GM23338 (cell line): Measurements from ENCODE around the gene BMP8A. TPM values are rescaled to one million over a fixed set of nuclear protein-coding genes. Genes with fewer than 3 reads are reported as not detected.

Experiments
- ATAC-seq: fragments of 200-7000 bp; cut with Tn5 transposase; 3 replicates; pipeline ENCODE4 v1.9.1; 2020
- DNase-seq: peaks from one replicate; pipeline ENCODE4 v3.0.0-alpha.2; 2015; ENCODE audit warnings: low spot score
- H2AFZ ChIP-seq: fragments of 200-600 bp; sonication (generic); 2 replicates; pipeline ENCODE4 v1.8.0; 2016; ENCODE audit warnings: antibody characterized with exemption, mild to moderate bottlenecking, moderate library complexity
- H3F3A ChIP-seq: fragments of 200-600 bp; sonication (generic); replicated peaks from 2 replicates; pipeline ENCODE4 v1.8.0; 2017; ENCODE audit warnings: antibody characterized with exemption, mixed run types, low read depth
- H3K27ac ChIP-seq: fragments of 200-600 bp; sonication (generic); 2 replicates; pipeline ENCODE4 v1.6.1; 2016; ENCODE audit warnings: low read depth
- H3K27me3 ChIP-seq: fragments of 200-600 bp; sonication (generic); 2 replicates; pipeline ENCODE4 v1.8.0; 2016; ENCODE audit warnings: mild to moderate bottlenecking, mixed run types, moderate library complexity; ENCODE audit not compliant: insufficient read depth
- H3K36me3 ChIP-seq: fragments of 200-600 bp; sonication (generic); 2 replicates; pipeline ENCODE4 v1.8.0; 2016; ENCODE audit warnings: mild to moderate bottlenecking; ENCODE audit not compliant: insufficient read depth
- H3K4me1 ChIP-seq: fragments of 200-600 bp; sonication (generic); 2 replicates; pipeline ENCODE4 v1.8.0; 2016; ENCODE audit warnings: mild to moderate bottlenecking, moderate library complexity; ENCODE audit not compliant: insufficient read depth
- H3K4me2 ChIP-seq: fragments of 200-600 bp; sonication (generic); 2 replicates; pipeline ENCODE4 v1.7.1; 2017; ENCODE audit warnings: mixed run types
- H3K4me3 ChIP-seq: fragments of 200-600 bp; sonication (generic); 2 replicates; pipeline ENCODE4 v1.6.1; 2016; ENCODE audit warnings: mixed run types
- H3K79me2 ChIP-seq: fragments of 200-600 bp; sonication (generic); replicated peaks from 2 replicates; pipeline ENCODE4 v1.8.0; 2017; ENCODE audit warnings: mild to moderate bottlenecking; ENCODE audit not compliant: insufficient read depth
- H3K9me2 ChIP-seq: fragments of 200-600 bp; sonication (generic); 2 replicates; pipeline ENCODE4 v1.8.0; 2017; ENCODE audit not compliant: insufficient read depth
- H4K20me1 ChIP-seq: fragments of 200-600 bp; sonication (generic); replicated peaks from 2 replicates; pipeline ENCODE4 v1.8.0; 2017; ENCODE audit warnings: mild to moderate bottlenecking; ENCODE audit not compliant: insufficient read depth
- H3K27ac Mint-ChIP-seq: 2 replicates; pipeline ENCODE4 v1.8.0; 2020; ENCODE audit warnings: inconsistent platforms, mild to moderate bottlenecking, moderate library complexity, mixed read lengths
- H3K27me3 Mint-ChIP-seq: 3 replicates; pipeline ENCODE4 v1.8.0; 2022; ENCODE audit warnings: low read depth, mild to moderate bottlenecking, moderate library complexity, mixed read lengths, inconsistent platforms; ENCODE audit not compliant: insufficient read depth, poor library complexity
- H3K36me3 Mint-ChIP-seq: 3 replicates; pipeline ENCODE4 v1.8.0; 2021; ENCODE audit warnings: low read depth, mild to moderate bottlenecking, inconsistent platforms, moderate library complexity, mixed read lengths
- H3K4me1 Mint-ChIP-seq: 3 replicates; pipeline ENCODE4 v1.8.0; 2020; ENCODE audit warnings: mild to moderate bottlenecking, inconsistent platforms, mixed read lengths
- H3K4me3 Mint-ChIP-seq: 3 replicates; pipeline ENCODE4 v1.8.0; 2021; ENCODE audit warnings: moderate library complexity, mild to moderate bottlenecking, inconsistent platforms, mixed read lengths
- H3K9me3 Mint-ChIP-seq: 3 replicates; pipeline ENCODE4 v1.8.0; 2020; ENCODE audit warnings: moderate library complexity, mild to moderate bottlenecking, inconsistent platforms, mixed read lengths
- CREB1 ChIP-seq: fragments of 250-450 bp; sonication (Bioruptor Pico); IDR thresholded peaks from 2 replicates; pipeline ENCODE4 v1.5.0; 2020; ENCODE audit warnings: low read depth, mild to moderate bottlenecking, moderate library complexity
- EZH2phosphoT487 ChIP-seq: fragments of 200-600 bp; sonication (generic); IDR thresholded peaks from one replicate; pipeline ENCODE4 v1.8.1; 2018; ENCODE audit warnings: antibody characterized with exemption; ENCODE audit not compliant: unreplicated experiment
- JUNB ChIP-seq: IDR thresholded peaks from one replicate; pipeline ENCODE4 v1.6.1; 2016; ENCODE audit warnings: antibody characterized with exemption; ENCODE audit not compliant: unreplicated experiment
- NANOG ChIP-seq: IDR thresholded peaks from 2 replicates; pipeline ENCODE4 v1.6.1; 2016; ENCODE audit warnings: antibody characterized with exemption, borderline replicate concordance
- POLR2AphosphoS5 ChIP-seq: IDR thresholded peaks from 2 replicates; pipeline ENCODE4 v1.6.1; 2016; ENCODE audit warnings: antibody characterized with exemption, low read depth
- ZNF114 ChIP-seq: fragments of 250-450 bp; sonication (Bioruptor Pico); IDR thresholded peaks from 2 replicates; pipeline ENCODE4 v1.5.0; 2020; ENCODE audit warnings: mild to moderate bottlenecking, moderate library complexity
- ZNF331 ChIP-seq: fragments of 250-450 bp; sonication (Bioruptor Pico); IDR thresholded peaks from 2 replicates; pipeline ENCODE4 v1.5.0; 2020; ENCODE audit warnings: low read depth, mild to moderate bottlenecking, moderate library complexity
- polyA plus RNA-seq: library from polyadenylated mRNA; unstranded; fragments of >200 nt; fragmentation: Nextera tagmentation; extraction: Ambion mirVana; gene quantifications from 2 replicates; pipeline ENCODE4 v1.2.1, GENCODE V29; 2016
- total RNA-seq: library from RNA; depleted of rRNA; stranded (reverse); fragments of >200 nt; shearing (Covaris generic); gene quantifications from 2 replicates; pipeline ENCODE4 v1.2.3, GENCODE V29; 2014
- TF ChIP-seq, protein P1 (sequence below): fragments of 250-450 bp; sonication (Bioruptor Pico); IDR thresholded peaks from 2 replicates; pipeline ENCODE4 v1.5.0; 2020; ENCODE audit warnings: mild to moderate bottlenecking, moderate library complexity
- TF ChIP-seq, protein P2 (sequence below), 2 experiments: fragments of 200-600 bp in 1 of 2; sonication (generic) in 1 of 2; conservative IDR thresholded peaks; 2 replicates each; pipeline versions ENCODE4 v1.5.1 to v1.6.1; 2016 to 2017; ENCODE audit warnings: antibody characterized with exemption in 2 of 2, low read depth in 2 of 2, mild to moderate bottlenecking in 2 of 2, moderate library complexity in 1 of 2
- TF ChIP-seq, protein P3 (sequence below): IDR thresholded peaks from one replicate; pipeline ENCODE4 v1.6.1; 2018; ENCODE audit warnings: antibody characterized with exemption; ENCODE audit not compliant: unreplicated experiment

Gene BMP8A
- total and polyA plus RNA-seq, 2 experiments from 2014 or later, result 0.34 to 0.63 TPM

DNA sequence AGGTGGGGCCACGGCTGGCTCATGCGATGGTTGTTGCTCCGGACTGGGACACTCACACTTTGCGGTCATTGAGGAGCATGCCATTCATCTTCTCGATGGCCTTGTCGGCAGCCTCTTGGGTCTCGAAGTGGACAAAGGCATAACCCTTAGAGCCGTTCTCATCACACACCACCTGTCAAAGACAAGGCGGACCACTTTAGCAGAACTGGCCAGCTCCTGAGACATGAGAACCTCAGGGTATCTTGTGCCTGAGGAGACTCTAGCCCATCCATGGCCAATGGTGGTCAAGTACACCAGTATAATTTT is 79.7 kb downstream of the BMP8A start:
- peaks cover 24% of the 10 kb centered on the region for H3F3A ChIP-seq
- no peak overlapping the region for H3K4me3 Mint-ChIP-seq
- H3K36me3 Mint-ChIP-seq, result peaks cover 95% of the 10 kb centered on the region
- H3K27ac Mint-ChIP-seq, result no peak overlapping the region
- no peaks in the 10 kb centered on the region for H3K9me3 Mint-ChIP-seq
- no peaks in the 10 kb centered on the region for H3K9me2 ChIP-seq
- H3K4me1 Mint-ChIP-seq, result peaks cover 22% of the 10 kb centered on the region
- peaks cover 71% of the 10 kb centered on the region for H3K36me3 ChIP-seq
- H2AFZ ChIP-seq, result no peak overlapping the region
- peaks cover 83% of the 10 kb centered on the region for H3K79me2 ChIP-seq
- TF ChIP-seq, protein P1, sequence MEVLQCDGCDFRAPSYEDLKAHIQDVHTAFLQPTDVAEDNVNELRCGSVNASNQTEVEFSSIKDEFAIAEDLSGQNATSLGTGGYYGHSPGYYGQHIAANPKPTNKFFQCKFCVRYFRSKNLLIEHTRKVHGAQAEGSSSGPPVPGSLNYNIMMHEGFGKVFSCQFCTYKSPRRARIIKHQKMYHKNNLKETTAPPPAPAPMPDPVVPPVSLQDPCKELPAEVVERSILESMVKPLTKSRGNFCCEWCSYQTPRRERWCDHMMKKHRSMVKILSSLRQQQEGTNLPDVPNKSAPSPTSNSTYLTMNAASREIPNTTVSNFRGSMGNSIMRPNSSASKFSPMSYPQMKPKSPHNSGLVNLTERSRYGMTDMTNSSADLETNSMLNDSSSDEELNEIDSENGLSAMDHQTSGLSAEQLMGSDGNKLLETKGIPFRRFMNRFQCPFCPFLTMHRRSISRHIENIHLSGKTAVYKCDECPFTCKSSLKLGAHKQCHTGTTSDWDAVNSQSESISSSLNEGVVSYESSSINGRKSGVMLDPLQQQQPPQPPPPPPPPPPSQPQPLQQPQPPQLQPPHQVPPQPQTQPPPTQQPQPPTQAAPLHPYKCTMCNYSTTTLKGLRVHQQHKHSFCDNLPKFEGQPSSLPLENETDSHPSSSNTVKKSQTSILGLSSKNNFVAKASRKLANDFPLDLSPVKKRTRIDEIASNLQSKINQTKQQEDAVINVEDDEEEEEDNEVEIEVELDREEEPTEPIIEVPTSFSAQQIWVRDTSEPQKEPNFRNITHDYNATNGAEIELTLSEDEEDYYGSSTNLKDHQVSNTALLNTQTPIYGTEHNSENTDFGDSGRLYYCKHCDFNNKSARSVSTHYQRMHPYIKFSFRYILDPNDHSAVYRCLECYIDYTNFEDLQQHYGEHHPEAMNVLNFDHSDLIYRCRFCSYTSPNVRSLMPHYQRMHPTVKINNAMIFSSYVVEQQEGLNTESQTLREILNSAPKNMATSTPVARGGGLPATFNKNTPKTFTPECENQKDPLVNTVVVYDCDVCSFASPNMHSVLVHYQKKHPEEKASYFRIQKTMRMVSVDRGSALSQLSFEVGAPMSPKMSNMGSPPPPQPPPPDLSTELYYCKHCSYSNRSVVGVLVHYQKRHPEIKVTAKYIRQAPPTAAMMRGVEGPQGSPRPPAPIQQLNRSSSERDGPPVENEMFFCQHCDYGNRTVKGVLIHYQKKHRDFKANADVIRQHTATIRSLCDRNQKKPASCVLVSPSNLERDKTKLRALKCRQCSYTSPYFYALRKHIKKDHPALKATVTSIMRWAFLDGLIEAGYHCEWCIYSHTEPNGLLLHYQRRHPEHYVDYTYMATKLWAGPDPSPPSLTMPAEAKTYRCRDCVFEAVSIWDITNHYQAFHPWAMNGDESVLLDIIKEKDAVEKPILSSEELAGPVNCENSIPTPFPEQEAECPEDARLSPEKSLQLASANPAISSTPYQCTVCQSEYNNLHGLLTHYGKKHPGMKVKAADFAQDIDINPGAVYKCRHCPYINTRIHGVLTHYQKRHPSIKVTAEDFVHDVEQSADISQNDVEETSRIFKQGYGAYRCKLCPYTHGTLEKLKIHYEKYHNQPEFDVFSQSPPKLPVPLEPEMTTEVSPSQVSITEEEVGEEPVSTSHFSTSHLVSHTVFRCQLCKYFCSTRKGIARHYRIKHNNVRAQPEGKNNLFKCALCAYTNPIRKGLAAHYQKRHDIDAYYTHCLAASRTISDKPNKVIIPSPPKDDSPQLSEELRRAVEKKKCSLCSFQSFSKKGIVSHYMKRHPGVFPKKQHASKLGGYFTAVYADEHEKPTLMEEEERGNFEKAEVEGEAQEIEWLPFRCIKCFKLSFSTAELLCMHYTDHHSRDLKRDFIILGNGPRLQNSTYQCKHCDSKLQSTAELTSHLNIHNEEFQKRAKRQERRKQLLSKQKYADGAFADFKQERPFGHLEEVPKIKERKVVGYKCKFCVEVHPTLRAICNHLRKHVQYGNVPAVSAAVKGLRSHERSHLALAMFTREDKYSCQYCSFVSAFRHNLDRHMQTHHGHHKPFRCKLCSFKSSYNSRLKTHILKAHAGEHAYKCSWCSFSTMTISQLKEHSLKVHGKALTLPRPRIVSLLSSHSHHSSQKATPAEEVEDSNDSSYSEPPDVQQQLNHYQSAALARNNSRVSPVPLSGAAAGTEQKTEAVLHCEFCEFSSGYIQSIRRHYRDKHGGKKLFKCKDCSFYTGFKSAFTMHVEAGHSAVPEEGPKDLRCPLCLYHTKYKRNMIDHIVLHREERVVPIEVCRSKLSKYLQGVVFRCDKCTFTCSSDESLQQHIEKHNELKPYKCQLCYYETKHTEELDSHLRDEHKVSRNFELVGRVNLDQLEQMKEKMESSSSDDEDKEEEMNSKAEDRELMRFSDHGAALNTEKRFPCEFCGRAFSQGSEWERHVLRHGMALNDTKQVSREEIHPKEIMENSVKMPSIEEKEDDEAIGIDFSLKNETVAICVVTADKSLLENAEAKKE (CRISPR knock-in tag), result no peak
- TF ChIP-seq CREB1 (CRISPR knock-in tag), result no peak
- no peak for TF ChIP-seq JUNB
- no peak for TF ChIP-seq ZNF331 (CRISPR knock-in tag)
- TF ChIP-seq, protein P2, sequence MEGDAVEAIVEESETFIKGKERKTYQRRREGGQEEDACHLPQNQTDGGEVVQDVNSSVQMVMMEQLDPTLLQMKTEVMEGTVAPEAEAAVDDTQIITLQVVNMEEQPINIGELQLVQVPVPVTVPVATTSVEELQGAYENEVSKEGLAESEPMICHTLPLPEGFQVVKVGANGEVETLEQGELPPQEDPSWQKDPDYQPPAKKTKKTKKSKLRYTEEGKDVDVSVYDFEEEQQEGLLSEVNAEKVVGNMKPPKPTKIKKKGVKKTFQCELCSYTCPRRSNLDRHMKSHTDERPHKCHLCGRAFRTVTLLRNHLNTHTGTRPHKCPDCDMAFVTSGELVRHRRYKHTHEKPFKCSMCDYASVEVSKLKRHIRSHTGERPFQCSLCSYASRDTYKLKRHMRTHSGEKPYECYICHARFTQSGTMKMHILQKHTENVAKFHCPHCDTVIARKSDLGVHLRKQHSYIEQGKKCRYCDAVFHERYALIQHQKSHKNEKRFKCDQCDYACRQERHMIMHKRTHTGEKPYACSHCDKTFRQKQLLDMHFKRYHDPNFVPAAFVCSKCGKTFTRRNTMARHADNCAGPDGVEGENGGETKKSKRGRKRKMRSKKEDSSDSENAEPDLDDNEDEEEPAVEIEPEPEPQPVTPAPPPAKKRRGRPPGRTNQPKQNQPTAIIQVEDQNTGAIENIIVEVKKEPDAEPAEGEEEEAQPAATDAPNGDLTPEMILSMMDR (conservative IDR thresholded peaks at IDR 0.05; ENCODE audit: low read depth in 2 of 2), result no peak
- TF ChIP-seq ZNF114, result no peak
- TF ChIP-seq, protein P3, sequence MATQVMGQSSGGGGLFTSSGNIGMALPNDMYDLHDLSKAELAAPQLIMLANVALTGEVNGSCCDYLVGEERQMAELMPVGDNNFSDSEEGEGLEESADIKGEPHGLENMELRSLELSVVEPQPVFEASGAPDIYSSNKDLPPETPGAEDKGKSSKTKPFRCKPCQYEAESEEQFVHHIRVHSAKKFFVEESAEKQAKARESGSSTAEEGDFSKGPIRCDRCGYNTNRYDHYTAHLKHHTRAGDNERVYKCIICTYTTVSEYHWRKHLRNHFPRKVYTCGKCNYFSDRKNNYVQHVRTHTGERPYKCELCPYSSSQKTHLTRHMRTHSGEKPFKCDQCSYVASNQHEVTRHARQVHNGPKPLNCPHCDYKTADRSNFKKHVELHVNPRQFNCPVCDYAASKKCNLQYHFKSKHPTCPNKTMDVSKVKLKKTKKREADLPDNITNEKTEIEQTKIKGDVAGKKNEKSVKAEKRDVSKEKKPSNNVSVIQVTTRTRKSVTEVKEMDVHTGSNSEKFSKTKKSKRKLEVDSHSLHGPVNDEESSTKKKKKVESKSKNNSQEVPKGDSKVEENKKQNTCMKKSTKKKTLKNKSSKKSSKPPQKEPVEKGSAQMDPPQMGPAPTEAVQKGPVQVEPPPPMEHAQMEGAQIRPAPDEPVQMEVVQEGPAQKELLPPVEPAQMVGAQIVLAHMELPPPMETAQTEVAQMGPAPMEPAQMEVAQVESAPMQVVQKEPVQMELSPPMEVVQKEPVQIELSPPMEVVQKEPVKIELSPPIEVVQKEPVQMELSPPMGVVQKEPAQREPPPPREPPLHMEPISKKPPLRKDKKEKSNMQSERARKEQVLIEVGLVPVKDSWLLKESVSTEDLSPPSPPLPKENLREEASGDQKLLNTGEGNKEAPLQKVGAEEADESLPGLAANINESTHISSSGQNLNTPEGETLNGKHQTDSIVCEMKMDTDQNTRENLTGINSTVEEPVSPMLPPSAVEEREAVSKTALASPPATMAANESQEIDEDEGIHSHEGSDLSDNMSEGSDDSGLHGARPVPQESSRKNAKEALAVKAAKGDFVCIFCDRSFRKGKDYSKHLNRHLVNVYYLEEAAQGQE, result no peak
- TF ChIP-seq NANOG, result no peak
- TF ChIP-seq EZH2phosphoT487, result no peak
- TF ChIP-seq POLR2AphosphoS5, result no peak
- ATAC-seq (no peak), DNase-seq (no peak)
- peaks cover 19% of the 10 kb centered on the region for H3K4me1 ChIP-seq
- peaks cover 75% of the 10 kb centered on the region for H4K20me1 ChIP-seq
- H3K27me3 Mint-ChIP-seq, result peaks cover 8% of the 10 kb centered on the region
- no peak overlapping the region for H3K4me2 ChIP-seq
- no peak overlapping the region for H3K4me3 ChIP-seq
- H3K27me3 ChIP-seq, result no peaks in the 10 kb centered on the region
- no peak overlapping the region for H3K27ac ChIP-seq
